Measurements from ENCODE around the gene HIBCH. TPM values are rescaled to one million over a fixed set of nuclear protein-coding genes. Genes with fewer than 3 reads are reported as not detected.

The HIBCH gene
- total and polyA plus RNA-seq, 9 of the 15 experiments (the other 6 are each of a cell fraction or from before 2014, with no cell fraction given) = 17.0 to 65.4 (median 28.3) TPM

DNA sequence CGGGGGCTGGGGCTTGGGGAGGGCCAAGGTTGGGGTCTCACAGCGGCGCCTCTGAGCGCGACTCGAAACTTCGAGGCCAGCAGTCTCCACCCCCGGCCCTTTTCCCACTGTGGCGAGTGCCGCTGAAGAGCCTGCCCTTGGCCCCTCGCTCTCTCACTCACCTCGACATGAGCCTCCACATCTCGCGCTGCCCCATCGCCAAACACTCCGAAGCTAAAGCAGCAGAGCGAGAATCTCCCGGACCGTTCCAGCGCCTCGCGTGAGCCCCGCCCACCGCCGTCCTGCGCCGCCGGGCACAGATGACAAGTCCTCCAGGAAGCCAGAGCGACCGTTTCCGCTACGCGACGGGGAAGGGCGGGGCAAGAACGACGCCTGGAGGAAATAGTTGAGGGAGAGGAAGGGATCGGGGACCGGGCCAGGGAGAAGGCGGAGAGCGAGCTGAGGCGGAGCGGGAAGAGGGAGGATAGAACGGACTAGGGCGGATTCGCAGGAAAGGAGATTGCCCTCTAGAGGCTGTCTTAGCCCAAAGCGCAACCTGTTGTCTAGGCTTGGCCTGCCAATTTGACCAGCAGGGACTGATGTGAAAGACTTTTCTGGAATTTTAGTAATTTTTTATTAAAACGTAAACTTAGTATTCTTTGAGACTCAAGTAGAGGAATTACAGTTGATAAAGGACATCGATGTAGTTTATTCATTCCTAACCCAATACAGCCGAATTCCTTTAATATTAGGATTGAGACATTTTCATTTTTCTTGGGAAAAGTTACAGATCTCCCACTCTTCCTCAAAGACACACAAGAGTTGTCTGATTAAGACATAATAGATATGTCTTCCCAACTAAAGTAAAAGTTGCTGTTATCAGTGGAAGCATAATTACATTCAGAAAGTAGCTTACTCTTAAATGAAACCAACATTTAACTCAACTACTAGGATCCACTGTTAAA, at the start of gene HIBCH (continued):
- TF ChIP-seq ZBTB11 (CRISPR knock-in tag; IDR thresholded peaks at IDR 0.05) (peak; percentile 52 to 92 (median 69); a peak in 5 of 6 replicates), HOXB6 (CRISPR knock-in tag; IDR thresholded peaks at IDR 0.05; ENCODE audit: borderline replicate concordance) (no peak), ZNF3 (CRISPR knock-in tag; IDR thresholded peaks at IDR 0.05) (no peak), TCF7L2 (IDR thresholded peaks at IDR 0.05; ENCODE audit: low read depth, low read length) (no peak), NR0B1 (IDR thresholded peaks at IDR 0.05; ENCODE audit: partially characterized antibody) (no peak), RUNX1 (IDR thresholded peaks at IDR 0.05; ENCODE audit: low read depth) (no peak), FOXJ2 (tag; IDR thresholded peaks at IDR 0.05) (0 out of 2 replicates have a peak, but pooled peaks have one; percentile 33), JUNB (CRISPR knock-in tag; conservative IDR thresholded peaks at IDR 0.05) (no peak), ZNF589 (CRISPR knock-in tag; IDR thresholded peaks at IDR 0.05; ENCODE audit: low read depth) (no peak), MYC (IDR thresholded peaks at IDR 0.05; ENCODE audit: low read depth, low read length) (peak; percentile 59; the same call in 1 of the 2 replicates), MYC (CRISPR knock-in tag; IDR thresholded peaks at IDR 0.05; ENCODE audit: borderline replicate concordance, low read depth) (no peak), TBP (optimal IDR thresholded peaks at IDR 0.05; ENCODE audit: low read depth, low read length) (peak; percentile 55), ZBED1 (IDR thresholded peaks at IDR 0.05) (0 out of 2 replicates have a peak, but pooled peaks have one; percentile 35), POLR2B (IDR thresholded peaks at IDR 0.05; ENCODE audit: low read depth, partially characterized antibody) (no peak), ELF2 (CRISPR knock-in tag; IDR thresholded peaks at IDR 0.05) (no peak)
- TF ChIP-seq, protein P1, sequence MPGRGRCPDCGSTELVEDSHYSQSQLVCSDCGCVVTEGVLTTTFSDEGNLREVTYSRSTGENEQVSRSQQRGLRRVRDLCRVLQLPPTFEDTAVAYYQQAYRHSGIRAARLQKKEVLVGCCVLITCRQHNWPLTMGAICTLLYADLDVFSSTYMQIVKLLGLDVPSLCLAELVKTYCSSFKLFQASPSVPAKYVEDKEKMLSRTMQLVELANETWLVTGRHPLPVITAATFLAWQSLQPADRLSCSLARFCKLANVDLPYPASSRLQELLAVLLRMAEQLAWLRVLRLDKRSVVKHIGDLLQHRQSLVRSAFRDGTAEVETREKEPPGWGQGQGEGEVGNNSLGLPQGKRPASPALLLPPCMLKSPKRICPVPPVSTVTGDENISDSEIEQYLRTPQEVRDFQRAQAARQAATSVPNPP (IDR thresholded peaks at IDR 0.05; ENCODE audit: borderline replicate concordance, insufficient read depth, insufficient read length) = no peak
- TF ChIP-seq, protein P2, sequence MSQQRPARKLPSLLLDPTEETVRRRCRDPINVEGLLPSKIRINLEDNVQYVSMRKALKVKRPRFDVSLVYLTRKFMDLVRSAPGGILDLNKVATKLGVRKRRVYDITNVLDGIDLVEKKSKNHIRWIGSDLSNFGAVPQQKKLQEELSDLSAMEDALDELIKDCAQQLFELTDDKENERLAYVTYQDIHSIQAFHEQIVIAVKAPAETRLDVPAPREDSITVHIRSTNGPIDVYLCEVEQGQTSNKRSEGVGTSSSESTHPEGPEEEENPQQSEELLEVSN (IDR thresholded peaks at IDR 0.05; ENCODE audit: borderline replicate concordance in 1 of 2, extremely low read depth in 1 of 2, insufficient read depth in 1 of 2, insufficient read length in 1 of 2, low read depth in 1 of 2, low read length in 1 of 2, poor library complexity in 1 of 2, severe bottlenecking in 1 of 2) = peak; percentile 23 to 48

Measured in K562 (cell line).